ENCODE results near the gene SORL1. TPM values are rescaled to one million over a fixed set of nuclear protein-coding genes. Genes with fewer than 3 reads are reported as not detected.

SORL1 gene
- total and polyA plus RNA-seq, 9 of the 15 experiments (the other 6 are each of a cell fraction or from before 2014, with no cell fraction given), result 0.01 to 0.66 TPM; not detected in 7

DNA sequence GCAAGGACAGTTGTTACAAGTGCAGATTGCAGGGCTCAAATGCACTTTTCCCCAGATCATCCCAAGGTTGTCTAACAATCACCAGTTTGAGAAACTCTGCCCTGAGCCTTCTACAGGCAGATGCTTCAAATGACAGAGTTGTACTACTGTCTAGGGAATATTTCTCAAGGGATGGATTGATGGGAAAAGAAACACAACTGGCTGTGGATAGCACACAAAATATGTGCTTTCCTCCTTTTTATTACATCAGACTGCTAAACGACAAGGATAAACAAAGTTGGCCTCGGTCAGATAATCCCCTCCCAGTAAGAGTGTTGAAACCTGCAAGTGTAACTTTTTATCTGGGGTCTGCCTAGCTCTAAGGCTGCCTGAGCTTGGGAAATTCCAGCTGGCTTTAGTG is 47.3 kb downstream of the SORL1 start (continued):
- TF ChIP-seq, protein P1, sequence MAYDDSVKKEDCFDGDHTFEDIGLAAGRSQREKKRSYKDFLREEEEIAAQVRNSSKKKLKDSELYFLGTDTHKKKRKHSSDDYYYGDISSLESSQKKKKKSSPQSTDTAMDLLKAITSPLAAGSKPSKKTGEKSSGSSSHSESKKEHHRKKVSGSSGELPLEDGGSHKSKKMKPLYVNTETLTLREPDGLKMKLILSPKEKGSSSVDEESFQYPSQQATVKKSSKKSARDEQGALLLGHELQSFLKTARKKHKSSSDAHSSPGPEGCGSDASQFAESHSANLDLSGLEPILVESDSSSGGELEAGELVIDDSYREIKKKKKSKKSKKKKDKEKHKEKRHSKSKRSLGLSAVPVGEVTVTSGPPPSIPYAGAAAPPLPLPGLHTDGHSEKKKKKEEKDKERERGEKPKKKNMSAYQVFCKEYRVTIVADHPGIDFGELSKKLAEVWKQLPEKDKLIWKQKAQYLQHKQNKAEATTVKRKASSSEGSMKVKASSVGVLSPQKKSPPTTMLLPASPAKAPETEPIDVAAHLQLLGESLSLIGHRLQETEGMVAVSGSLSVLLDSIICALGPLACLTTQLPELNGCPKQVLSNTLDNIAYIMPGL (CRISPR knock-in tag; IDR thresholded peaks at IDR 0.05), result no peak

DNA sequence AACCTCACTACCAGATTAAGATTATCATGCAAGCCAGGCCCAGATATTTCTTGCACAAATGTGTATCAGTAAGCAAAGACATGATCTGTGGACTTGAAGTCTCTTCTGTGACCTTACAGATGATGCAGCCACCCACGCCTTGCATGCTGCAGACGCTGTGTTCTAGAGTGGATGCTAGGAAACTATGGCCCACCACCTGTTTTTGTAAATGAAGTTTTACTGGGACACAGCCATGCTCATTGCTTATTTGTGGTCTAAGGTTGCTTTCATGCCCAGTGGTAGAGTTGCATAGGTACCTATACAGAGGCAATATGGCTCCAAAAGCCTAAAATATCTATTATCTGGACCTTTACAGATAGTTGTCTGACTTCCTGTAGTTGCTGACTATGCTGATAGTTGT is 48.2 kb downstream of the SORL1 start:
- in situ Hi-C loops (cut with MboI), result no loop called here
- H3K9me1 ChIP-seq (ENCODE audit: control insufficient read depth, insufficient read depth, low read length), result no peaks in the 10 kb centered on the region
- ATAC-seq (no peak), FAIRE-seq (no peak), DNase-seq (ENCODE audit: extremely low read depth in 1 of 4, low spot score in 3 of 4) (no peak)
- no peaks in the 10 kb centered on the region for H3K36me3 ChIP-seq (ENCODE audit: control insufficient read depth, insufficient read depth, low read length)
- H3K27ac ChIP-seq (ENCODE audit: extremely low read depth, low read depth, low read length), result no peak overlapping the region
- no peak overlapping the region for H2AFZ ChIP-seq (ENCODE audit: low read depth, low read length)
- no peaks in the 10 kb centered on the region for H3K4me1 ChIP-seq (replicated peaks in 1 of 2; ENCODE audit: control insufficient read depth in 2 of 2, insufficient read depth in 2 of 2, low read length in 2 of 2)
- TF ChIP-seq TRIM28 (IDR thresholded peaks at IDR 0.05) (no peak), FOXA3 (CRISPR knock-in tag; conservative IDR thresholded peaks at IDR 0.05 in 1 of 2, IDR thresholded peaks at IDR 0.05 in 1 of 2) (no peak), EZH2 (IDR thresholded peaks at IDR 0.05; ENCODE audit: borderline replicate concordance, low read depth, low read length) (no peak), ZNF445 (CRISPR knock-in tag; IDR thresholded peaks at IDR 0.05; ENCODE audit: low read depth) (no peak), MAZ (CRISPR knock-in tag; conservative IDR thresholded peaks at IDR 0.05 in 1 of 2, IDR thresholded peaks at IDR 0.05 in 1 of 2) (no peak), MED1 (CRISPR knock-in tag; IDR thresholded peaks at IDR 0.05; ENCODE audit: borderline replicate concordance) (no peak), FOXP1 (CRISPR knock-in tag; IDR thresholded peaks at IDR 0.05) (no peak), FOSL1 (tag; conservative IDR thresholded peaks at IDR 0.05) (no peak), HIVEP1 (CRISPR knock-in tag; IDR thresholded peaks at IDR 0.05) (no peak), HNRNPL (IDR thresholded peaks at IDR 0.05; ENCODE audit: low read depth, low read length) (no peak), ZNF586 (CRISPR knock-in tag; conservative IDR thresholded peaks at IDR 0.05) (no peak), MCM3 (IDR thresholded peaks at IDR 0.05) (no peak), EHMT2 (IDR thresholded peaks at IDR 0.05) (no peak), YBX1 (IDR thresholded peaks at IDR 0.05) (no peak)
- TF ChIP-seq, protein P2, sequence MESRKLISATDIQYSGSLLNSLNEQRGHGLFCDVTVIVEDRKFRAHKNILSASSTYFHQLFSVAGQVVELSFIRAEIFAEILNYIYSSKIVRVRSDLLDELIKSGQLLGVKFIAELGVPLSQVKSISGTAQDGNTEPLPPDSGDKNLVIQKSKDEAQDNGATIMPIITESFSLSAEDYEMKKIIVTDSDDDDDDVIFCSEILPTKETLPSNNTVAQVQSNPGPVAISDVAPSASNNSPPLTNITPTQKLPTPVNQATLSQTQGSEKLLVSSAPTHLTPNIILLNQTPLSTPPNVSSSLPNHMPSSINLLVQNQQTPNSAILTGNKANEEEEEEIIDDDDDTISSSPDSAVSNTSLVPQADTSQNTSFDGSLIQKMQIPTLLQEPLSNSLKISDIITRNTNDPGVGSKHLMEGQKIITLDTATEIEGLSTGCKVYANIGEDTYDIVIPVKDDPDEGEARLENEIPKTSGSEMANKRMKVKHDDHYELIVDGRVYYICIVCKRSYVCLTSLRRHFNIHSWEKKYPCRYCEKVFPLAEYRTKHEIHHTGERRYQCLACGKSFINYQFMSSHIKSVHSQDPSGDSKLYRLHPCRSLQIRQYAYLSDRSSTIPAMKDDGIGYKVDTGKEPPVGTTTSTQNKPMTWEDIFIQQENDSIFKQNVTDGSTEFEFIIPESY (CRISPR knock-in tag; IDR thresholded peaks at IDR 0.05), result no peak
- TF ChIP-seq, protein P3, sequence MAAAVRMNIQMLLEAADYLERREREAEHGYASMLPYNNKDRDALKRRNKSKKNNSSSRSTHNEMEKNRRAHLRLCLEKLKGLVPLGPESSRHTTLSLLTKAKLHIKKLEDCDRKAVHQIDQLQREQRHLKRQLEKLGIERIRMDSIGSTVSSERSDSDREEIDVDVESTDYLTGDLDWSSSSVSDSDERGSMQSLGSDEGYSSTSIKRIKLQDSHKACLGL (CRISPR knock-in tag; IDR thresholded peaks at IDR 0.05; ENCODE audit: borderline replicate concordance, poor library complexity, severe bottlenecking), result no peak
- TF ChIP-seq, protein P4, sequence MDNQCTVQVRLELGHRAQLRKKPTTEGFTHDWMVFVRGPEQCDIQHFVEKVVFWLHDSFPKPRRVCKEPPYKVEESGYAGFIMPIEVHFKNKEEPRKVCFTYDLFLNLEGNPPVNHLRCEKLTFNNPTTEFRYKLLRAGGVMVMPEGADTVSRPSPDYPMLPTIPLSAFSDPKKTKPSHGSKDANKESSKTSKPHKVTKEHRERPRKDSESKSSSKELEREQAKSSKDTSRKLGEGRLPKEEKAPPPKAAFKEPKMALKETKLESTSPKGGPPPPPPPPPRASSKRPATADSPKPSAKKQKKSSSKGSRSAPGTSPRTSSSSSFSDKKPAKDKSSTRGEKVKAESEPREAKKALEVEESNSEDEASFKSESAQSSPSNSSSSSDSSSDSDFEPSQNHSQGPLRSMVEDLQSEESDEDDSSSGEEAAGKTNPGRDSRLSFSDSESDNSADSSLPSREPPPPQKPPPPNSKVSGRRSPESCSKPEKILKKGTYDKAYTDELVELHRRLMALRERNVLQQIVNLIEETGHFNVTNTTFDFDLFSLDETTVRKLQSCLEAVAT (IDR thresholded peaks at IDR 0.05), result no peak
- no peak overlapping the region for H3K4me3 ChIP-seq
- H3K79me2 ChIP-seq (ENCODE audit: control insufficient read depth, insufficient read depth, low read length), result no peaks in the 10 kb centered on the region
- H3K4me2 ChIP-seq (ENCODE audit: insufficient read depth, low read length), result no peak overlapping the region
- no TSS peak for BruUV-seq (replicated peaks)
- WGBS (ENCODE audit: insufficient coverage, low coverage, missing lambda C conversion rate), result 0% methylated on average over 2 of the region's 2 CpGs
- H3K27me3 ChIP-seq (ENCODE audit: control insufficient read depth in 2 of 2, insufficient read depth in 2 of 2, low read length in 2 of 2), result no peaks in the 10 kb centered on the region
- H4K20me1 ChIP-seq (replicated peaks; ENCODE audit: control insufficient read depth, insufficient read depth, low read length), result no peaks in the 10 kb centered on the region
- H3K9ac ChIP-seq (ENCODE audit: insufficient read depth in 1 of 2, low read depth in 2 of 2, low read length in 2 of 2), result no peak overlapping the region
- ChIA-PET POLR2A (no interaction called here), CTCF (ENCODE audit: low intra/inter-chr PET ratio) (no interaction called here)
- no peaks in the 10 kb centered on the region for H3K9me3 ChIP-seq (replicated peaks; ENCODE audit: control insufficient read depth, insufficient read depth, low read depth, low read length)
- intact Hi-C loops (cut with micrococcal nuclease), result no loop called here
